Iris pigment epithelial cell (primary cell): ENCODE results near the gene GALNT10.
"Not testable (repeated sequence)": the region's sequence is repeated elsewhere in the genome, so short reads cannot be mapped to it uniquely, and the experiment has no call there.

Experiments
- DNase-seq: peaks from one replicate; pipeline ENCODE4 v3.0.0-alpha.2; 2011; ENCODE audit warnings: low read depth

The GALNT10 gene

DNA sequence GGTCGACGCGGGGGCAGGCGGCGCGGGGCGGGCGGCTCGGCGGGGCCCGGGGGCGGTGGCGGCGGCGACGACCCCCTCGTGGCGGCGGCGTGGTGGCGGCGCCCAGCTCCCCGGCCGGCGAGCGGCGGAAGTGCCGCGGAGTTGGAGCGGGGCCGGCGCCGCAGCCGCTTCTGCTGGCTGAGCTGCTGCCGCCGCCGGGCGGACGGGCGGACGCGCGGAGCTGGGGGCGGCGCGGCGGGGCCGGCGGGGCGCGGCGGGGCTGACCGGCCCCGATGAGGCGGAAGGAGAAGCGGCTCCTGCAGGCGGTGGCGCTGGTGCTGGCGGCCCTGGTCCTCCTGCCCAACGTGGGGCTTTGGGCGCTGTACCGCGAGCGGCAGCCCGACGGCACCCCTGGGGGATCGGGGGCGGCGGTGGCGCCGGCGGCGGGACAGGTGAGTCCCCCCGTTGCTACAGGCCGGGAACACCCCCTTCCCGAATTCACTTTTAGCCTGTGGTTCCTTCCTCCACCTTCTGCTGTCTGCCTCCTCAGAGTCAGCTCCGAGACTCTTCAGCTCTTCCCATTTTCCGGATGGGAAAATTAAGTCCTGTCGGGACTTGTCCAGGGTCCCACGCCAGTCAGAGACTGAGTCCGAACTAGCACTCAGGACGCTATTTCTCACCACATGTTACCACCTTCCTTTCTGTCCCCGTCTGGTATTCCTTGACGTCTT, at the start of gene GALNT10:
GALNT10 (plus strand) TSS at position 139 of the 710 bp plus-strand sequence; CDS start at position 273, 134 bp downstream.
- DNase-seq, result peak; percentile 71

DNA sequence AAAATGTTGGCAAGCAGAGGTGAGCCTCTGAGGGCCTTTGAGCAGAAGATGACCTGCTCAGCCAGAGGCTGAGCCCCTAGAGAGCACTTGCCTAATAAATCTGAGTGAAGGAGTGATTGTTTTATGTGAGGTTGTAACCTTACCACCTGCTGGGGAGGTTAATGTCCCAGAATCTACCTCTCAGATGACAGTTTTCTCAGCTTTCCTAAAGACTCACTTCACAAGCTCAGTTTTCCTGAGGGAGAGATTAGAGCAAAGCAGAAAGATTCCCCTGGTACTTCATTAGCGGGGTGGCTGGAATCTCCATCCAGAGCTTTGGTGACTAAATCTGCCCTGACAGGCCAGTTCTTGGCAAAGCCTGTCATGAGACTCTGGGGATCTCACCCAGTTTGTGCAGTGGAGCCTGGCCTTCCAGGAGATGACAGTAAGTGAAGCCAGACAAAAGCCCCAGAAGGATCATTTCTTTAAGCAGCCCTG, 48.8 kb upstream of the GALNT10 start:
- DNase-seq, result no peak

DNA sequence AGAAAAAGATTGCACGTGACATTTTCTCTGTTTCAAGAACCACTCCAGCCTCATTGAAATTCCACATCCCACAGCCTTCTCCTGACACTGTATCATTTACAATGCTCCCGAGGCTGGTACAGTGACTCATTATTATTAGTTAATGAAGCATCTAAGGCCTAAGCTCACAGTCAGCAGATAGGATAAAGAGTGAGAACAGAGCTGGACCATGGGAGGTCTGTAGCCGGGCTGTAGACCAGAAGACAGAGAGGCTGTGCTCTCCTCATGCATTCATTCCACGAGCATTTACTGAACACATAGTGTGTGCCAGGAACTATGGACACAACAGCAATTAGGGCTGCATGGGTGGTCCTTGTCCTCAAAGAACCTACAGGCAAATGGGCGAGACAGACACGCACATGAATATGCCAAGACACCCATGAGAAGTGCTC, 47.3 kb upstream of the GALNT10 start:
- no peak for DNase-seq

DNA sequence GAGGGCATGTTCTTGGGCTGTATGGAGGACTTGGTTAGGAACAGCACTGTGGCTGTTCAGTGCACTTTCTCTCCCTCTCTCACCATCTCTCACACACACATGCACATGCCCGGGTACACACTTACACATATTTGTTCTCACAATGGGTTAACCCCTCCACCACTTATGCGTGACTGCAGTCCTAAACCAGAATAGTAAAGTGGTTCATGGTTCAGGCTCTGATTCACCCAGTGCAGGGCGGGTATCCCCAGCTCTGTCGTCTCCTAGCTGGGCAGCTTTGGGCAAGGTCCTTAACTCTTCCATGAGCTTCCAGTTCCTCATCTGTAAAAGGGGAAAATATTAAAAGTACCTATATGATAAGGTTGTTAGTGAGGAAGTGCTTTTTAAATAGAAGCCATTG, 45.3 kb upstream of the GALNT10 start:
- DNase-seq, result no peak

GRCh38 chr5:154146409-154146808, 44.1 kb upstream of the GALNT10 start:
- DNase-seq, result no peak

DNA sequence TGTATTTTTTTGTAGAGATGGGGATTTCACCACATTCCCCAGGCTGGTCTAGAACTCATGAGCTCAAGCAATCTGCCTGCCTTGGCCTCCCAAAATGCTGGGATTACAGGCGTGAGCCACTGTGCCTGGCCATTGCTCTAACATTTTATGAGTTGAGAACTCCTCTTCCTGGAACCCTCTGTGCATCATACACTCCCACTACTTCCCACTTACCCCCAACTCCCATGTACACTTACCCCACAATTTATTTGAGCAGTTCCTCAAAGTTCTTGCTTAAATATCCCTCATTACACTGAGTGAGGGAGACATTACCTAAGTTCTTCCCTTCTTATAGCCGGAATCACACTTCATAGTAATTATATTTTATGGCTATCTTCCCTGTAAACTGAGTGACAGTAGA, 42.9 kb upstream of the GALNT10 start:
- no peak for DNase-seq

DNA sequence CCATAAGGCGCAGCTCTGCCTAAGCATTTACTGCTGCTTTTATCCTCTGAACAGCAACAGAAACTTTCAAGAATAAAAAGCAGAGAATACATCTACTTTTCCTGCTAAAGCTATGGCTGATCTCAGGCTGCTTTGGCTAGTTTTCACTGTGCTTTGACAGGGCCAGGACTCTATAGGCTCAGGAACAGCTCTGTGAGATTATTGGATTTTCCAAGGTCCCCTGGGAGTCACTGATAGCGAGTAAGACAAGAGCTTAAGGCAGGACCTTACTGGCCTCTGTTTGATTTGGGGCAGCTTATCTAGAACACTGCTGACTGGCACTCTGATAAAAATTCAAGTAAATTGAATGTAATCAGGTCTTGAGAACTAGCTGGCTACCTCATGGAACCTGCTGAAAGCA, 40.1 kb upstream of the GALNT10 start:
- DNase-seq, result not testable (repeated sequence)

DNA sequence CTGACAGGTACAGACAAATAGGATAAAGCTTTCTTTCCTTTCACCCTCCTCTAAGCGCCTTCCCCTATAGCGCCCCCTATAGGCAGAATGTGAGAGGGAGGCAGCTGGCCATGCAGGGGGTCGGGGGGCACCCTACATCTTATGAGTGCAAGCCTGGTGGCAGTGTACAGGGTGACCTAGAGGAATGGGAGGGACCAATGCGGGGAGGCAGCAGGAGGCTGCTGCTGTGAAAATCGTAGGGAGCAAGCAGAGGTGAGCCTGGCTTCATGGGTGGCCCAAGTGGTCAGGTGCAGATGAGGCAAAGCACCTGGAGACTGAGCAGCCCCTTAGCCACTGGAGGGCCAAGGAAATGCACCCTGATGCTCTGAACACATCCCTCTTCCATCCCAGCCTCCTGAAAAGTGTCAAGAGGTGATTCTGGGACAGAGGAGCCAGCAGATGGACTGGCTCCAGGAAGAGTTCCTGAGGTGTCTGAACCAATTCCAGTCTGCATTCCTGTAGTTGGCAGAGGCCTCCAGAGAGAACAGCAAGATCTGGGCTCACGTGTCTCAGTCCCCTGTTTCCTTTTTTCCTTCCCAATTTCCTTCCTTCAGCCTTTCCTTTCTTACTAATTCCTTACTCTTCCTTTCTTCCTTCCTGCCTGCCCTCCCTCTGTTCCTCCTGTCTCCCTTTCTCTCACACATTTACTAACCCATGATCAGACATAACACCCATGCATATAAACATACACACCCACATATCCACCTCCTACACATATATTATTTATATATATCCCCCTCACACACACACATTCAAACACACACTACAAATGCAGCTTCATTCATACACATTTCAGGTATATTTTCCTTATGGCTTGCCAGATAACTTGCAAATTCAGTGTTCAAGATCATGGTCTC, 32.8 kb upstream of the GALNT10 start:
- DNase-seq, result no peak

- DNase-seq, result no peak
Measured at GRCh38 chr5:154158379-154158737, 32.2 kb upstream of the GALNT10 start.

DNA sequence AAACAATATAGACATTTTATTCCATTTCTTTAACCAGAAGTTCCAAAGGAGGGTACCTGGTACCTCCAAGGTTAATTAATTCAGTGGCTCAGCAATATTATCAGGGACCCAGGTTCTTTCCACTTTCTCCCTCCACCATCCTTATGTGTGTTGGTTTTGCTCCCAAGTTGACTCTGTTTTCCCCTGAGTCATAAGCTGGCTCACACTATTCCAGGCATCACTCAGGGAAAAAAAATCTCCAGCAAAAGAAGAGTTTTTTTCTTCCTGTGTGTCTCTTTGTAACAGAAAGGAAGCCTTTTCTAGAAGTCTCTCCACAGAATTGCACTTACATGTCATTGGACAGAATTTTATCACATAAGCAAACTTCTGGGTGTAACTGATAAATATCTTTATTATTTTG, 31.2 kb upstream of the GALNT10 start:
- peak; percentile 39 for DNase-seq

- no peak for DNase-seq
Measured at GRCh38 chr5:154162539-154163151, 27.9 kb upstream of the GALNT10 start.

DNA sequence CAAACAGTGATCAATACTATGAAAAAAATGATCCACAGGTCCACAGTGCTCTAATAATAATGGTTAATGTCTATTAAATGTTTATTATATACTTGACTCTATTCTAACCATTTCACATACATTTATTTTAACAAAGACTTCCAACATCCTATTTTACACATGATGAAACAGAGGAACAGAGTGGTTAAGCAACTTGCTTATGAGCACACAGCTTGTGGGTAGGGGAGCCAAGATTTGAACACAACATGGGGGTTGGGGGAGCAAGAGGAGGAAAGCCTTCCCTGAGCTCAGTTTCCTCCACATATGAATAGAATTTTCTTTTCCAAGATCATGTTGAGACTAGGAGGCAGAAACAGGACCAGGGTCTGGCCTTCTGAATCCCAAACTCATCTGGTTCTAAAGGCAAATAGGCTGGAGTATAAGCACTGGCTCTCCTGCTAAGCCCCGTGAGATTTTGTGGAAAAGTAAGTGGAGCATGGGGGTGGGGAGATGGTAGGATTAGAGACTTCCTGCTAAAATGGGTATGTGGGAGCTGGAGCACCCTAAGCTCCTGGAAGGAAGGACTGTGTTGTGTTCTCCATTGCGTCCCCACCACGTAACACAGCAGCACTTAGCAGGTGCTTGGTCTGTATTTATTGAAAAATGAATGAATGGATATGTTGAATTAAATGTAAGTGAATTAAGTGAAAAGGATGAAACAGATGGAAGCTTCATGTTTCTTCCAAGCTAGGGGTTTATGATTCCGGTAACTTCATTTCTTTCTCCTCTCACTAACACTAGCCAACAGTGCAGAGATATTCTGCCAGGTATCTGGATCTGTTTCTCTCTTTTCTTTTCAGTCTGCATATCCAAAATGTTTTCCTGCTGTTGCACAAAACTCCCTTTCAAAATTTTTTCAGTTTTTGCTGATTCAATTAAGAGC, 26.9 kb upstream of the GALNT10 start:
- DNase-seq, result no peak

- no peak for DNase-seq
Measured at GRCh38 chr5:154164249-154164581, 26.3 kb upstream of the GALNT10 start.

DNA sequence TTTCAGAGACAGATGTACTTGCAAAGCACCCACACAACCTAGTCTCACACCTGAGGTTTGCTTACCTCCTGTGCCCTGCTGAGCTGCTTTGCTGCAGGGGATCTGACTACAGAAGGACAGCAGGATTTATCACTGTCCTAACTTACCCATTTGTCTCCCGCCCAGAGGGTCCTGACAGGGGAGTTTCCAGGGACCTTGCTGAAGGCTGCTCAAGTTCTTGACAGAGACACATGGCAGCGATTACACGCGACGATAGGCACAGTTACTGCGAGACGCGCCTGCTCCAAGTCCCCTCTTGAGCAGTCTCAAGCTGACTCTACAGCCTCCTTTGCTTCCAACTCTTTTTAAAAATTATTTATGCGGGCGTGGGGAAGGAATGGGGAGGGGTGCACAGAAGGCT, 24.6 kb upstream of the GALNT10 start:
- no peak for DNase-seq

DNA sequence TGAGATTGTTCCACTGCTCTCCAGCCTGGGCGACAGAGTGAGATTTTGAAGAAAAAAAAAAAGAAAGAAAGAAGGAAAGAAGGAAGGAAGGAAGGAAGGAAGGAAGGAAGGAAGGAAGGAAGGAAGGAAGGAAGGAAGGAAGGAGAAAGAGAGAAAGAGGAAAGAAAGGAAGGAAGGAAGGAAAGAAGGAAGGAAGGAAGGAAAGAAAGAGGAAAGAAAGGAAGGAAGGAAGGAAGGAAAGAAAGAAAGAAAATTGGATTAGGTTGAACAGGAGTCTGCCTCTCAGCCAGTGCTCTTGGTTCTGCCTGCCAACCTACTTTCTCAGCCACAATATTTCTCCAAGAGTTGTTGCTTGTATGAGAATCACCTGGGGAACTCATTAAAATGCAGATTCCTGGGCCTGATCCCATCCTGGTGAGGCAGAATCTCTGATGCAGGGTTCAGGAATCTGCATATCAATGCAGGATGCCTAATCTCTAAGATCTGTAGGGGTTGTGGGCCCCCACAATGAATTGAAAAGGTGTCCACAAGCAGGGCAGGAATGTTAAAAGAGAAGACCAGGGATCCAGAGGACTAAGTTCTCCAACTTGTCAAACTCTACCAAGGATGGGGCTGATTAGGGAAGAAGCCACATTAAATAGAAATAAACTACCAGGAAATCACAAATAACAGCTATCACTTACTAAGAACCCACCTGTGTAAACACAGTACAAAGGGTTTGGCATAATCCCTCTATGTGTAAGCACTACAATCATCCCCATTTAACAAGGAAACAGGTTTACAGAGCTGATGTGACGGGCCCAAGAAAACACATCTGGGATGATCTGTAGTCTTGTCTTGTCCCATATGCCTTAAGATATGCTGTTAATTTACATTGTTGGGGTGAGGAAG, 23.4 kb upstream of the GALNT10 start:
- no peak for DNase-seq

- DNase-seq, result no peak
Measured at GRCh38 chr5:154168395-154168794, 22.1 kb upstream of the GALNT10 start.

- DNase-seq, result no peak
Measured at GRCh38 chr5:154172785-154173184, 17.7 kb upstream of the GALNT10 start.

- DNase-seq, result peak; percentile 28
Measured at GRCh38 chr5:154174091-154174490, 16.4 kb upstream of the GALNT10 start.

- peak; percentile 67 for DNase-seq
Measured at GRCh38 chr5:154176181-154176580, 14.4 kb upstream of the GALNT10 start.

GRCh38 chr5:154178661-154179060, 11.9 kb upstream of the GALNT10 start:
- no peak for DNase-seq
